SU-DHL-6 (cell line): ENCODE measurements around the gene RGS19.

Experiments used
- CTCF ChIP-seq: fragments of 200-600 bp; sonication (generic); IDR thresholded peaks from one replicate; pipeline ENCODE4 v1.5.1; 2017; ENCODE audit warnings: antibody characterized with exemption, mild to moderate bottlenecking, low read length, moderate library complexity; ENCODE audit not compliant: insufficient read depth, poor library complexity, severe bottlenecking
- EZH2phosphoT487 ChIP-seq: fragments of 200-600 bp; sonication (generic), shearing (Covaris generic); conservative IDR thresholded peaks from 2 replicates; pipeline ENCODE4 v1.6.1; 2018; ENCODE audit warnings: mild to moderate bottlenecking, antibody characterized with exemption, low read length, moderate library complexity, mixed read lengths

- no peak for TF ChIP-seq CTCF
- TF ChIP-seq EZH2phosphoT487, result no peak
These were observed 895 bp upstream of the RGS19 start, which contains the start of gene OPRL1 for GRCh38 chr20:64080013-64080812.
